ENCODE data around the gene EXPH5.
"Not testable (repeated sequence)": the region's sequence is repeated elsewhere in the genome, so short reads cannot be mapped to it uniquely, and the experiment has no call there.

The EXPH5 gene

GRCh38 chr11:108593214-108593922 lies at the start of gene EXPH5:
Gene EXPH5, minus strand, starts transcription at chr11:108593768. Its CDS starts 232 bp downstream, at chr11:108593536.
- no peak within 1 kb of the TSS for H3K27ac ChIP-seq (ENCODE audit: low read depth, low read length)
- no peaks in the 10 kb centered on the region for H3K9me3 ChIP-seq (ENCODE audit: low read length)
- peak within 1 kb of the TSS; percentile 43 to 83 for H3K4me3 ChIP-seq (ENCODE audit: low read depth in 1 of 2, low read length in 2 of 2)
- peaks cover 0 to 9% of the 10 kb centered on the region in 2 donors for H3K27me3 ChIP-seq (ENCODE audit: control insufficient read depth in 1 of 2, insufficient read depth in 2 of 2, low read length in 2 of 2)
- H3K9ac ChIP-seq (ENCODE audit: low read length), result peak within 1 kb of the TSS; percentile 37
- no peaks in the 10 kb centered on the region for H3K36me3 ChIP-seq (ENCODE audit: insufficient read depth, low read length)
- H3K4me1 ChIP-seq (ENCODE audit: insufficient read depth, low read length), result no peaks in the 10 kb centered on the region

- not testable (repeated sequence) for H3K27me3 ChIP-seq (ENCODE audit: control insufficient read depth in 1 of 2, insufficient read depth in 2 of 2, low read length in 2 of 2); H3K9me3 ChIP-seq (ENCODE audit: low read length); H3K4me1 ChIP-seq (ENCODE audit: insufficient read depth, low read length); H3K36me3 ChIP-seq (ENCODE audit: insufficient read depth, low read length); H3K9ac ChIP-seq (ENCODE audit: low read length); H3K4me3 ChIP-seq (ENCODE audit: low read depth in 1 of 2, low read length in 2 of 2); H3K27ac ChIP-seq (ENCODE audit: low read depth, low read length)
Measured at GRCh38 chr11:108641752-108642151, 48.2 kb upstream of the EXPH5 start.

GRCh38 chr11:108639146-108639545 lies 45.6 kb upstream of the EXPH5 start:
- Histone ChIP-seq H3K4me1 (ENCODE audit: insufficient read depth, low read length) (no peaks in the 10 kb centered on the region), H3K36me3 (ENCODE audit: insufficient read depth, low read length) (no peaks in the 10 kb centered on the region), H3K27ac (ENCODE audit: low read depth, low read length) (no peak overlapping the region), H3K4me3 (ENCODE audit: low read depth in 1 of 2, low read length in 2 of 2) (no peak overlapping the region), H3K27me3 (ENCODE audit: control insufficient read depth in 1 of 2, insufficient read depth in 2 of 2, low read length in 2 of 2) (no peaks in the 10 kb centered on the region), H3K9ac (ENCODE audit: low read length) (no peak overlapping the region), H3K9me3 (ENCODE audit: low read length) (no peaks in the 10 kb centered on the region)

- no peak overlapping the region for H3K27ac ChIP-seq (ENCODE audit: low read depth, low read length)
- no peaks in the 10 kb centered on the region for H3K4me1 ChIP-seq (ENCODE audit: insufficient read depth, low read length)
Measured at GRCh38 chr11:108636222-108636621, 42.7 kb upstream of the EXPH5 start.

GRCh38 chr11:108635106-108635505 lies 41.5 kb upstream of the EXPH5 start:
- no peaks in the 10 kb centered on the region for H3K9me3 ChIP-seq (ENCODE audit: low read length)
- no peak overlapping the region for H3K4me3 ChIP-seq (ENCODE audit: low read depth in 1 of 2, low read length in 2 of 2)
- no peaks in the 10 kb centered on the region for H3K4me1 ChIP-seq (ENCODE audit: insufficient read depth, low read length)
- H3K27ac ChIP-seq (ENCODE audit: low read depth, low read length), result no peak overlapping the region
- H3K36me3 ChIP-seq (ENCODE audit: insufficient read depth, low read length), result no peaks in the 10 kb centered on the region
- no peaks in the 10 kb centered on the region for H3K27me3 ChIP-seq (ENCODE audit: control insufficient read depth in 1 of 2, insufficient read depth in 2 of 2, low read length in 2 of 2)
- H3K9ac ChIP-seq (ENCODE audit: low read length), result no peak overlapping the region

More at GRCh38 chr11:108636222-108636621, 42.7 kb upstream of the EXPH5 start:
- Histone ChIP-seq H3K27me3 (ENCODE audit: control insufficient read depth in 1 of 2, insufficient read depth in 2 of 2, low read length in 2 of 2) (no peaks in the 10 kb centered on the region), H3K9ac (ENCODE audit: low read length) (no peak overlapping the region), H3K36me3 (ENCODE audit: insufficient read depth, low read length) (no peaks in the 10 kb centered on the region), H3K9me3 (ENCODE audit: low read length) (no peaks in the 10 kb centered on the region), H3K4me3 (ENCODE audit: low read depth in 1 of 2, low read length in 2 of 2) (no peak overlapping the region)

- Histone ChIP-seq H3K9me3 (ENCODE audit: low read length) (no peaks in the 10 kb centered on the region), H3K9ac (ENCODE audit: low read length) (no peak overlapping the region), H3K36me3 (ENCODE audit: insufficient read depth, low read length) (no peaks in the 10 kb centered on the region), H3K27me3 (ENCODE audit: control insufficient read depth in 1 of 2, insufficient read depth in 2 of 2, low read length in 2 of 2) (no peaks in the 10 kb centered on the region), H3K4me3 (ENCODE audit: low read depth in 1 of 2, low read length in 2 of 2) (no peak overlapping the region), H3K4me1 (ENCODE audit: insufficient read depth, low read length) (no peaks in the 10 kb centered on the region), H3K27ac (ENCODE audit: low read depth, low read length) (no peak overlapping the region)
Measured at GRCh38 chr11:108632041-108632704, 38.6 kb upstream of the EXPH5 start.

GRCh38 chr11:108629274-108629673 lies 35.7 kb upstream of the EXPH5 start:
- no peaks in the 10 kb centered on the region for H3K36me3 ChIP-seq (ENCODE audit: insufficient read depth, low read length)
- H3K4me3 ChIP-seq (ENCODE audit: low read depth in 1 of 2, low read length in 2 of 2), result no peak overlapping the region
- no peaks in the 10 kb centered on the region for H3K27me3 ChIP-seq (ENCODE audit: control insufficient read depth in 1 of 2, insufficient read depth in 2 of 2, low read length in 2 of 2)
- no peaks in the 10 kb centered on the region for H3K4me1 ChIP-seq (ENCODE audit: insufficient read depth, low read length)
- no peaks in the 10 kb centered on the region for H3K9me3 ChIP-seq (ENCODE audit: low read length)
- no peak overlapping the region for H3K27ac ChIP-seq (ENCODE audit: low read depth, low read length)
- no peak overlapping the region for H3K9ac ChIP-seq (ENCODE audit: low read length)

GRCh38 chr11:108628812-108629211 lies 35.2 kb upstream of the EXPH5 start:
- Histone ChIP-seq H3K27ac (ENCODE audit: low read depth, low read length) (no peak overlapping the region), H3K36me3 (ENCODE audit: insufficient read depth, low read length) (no peaks in the 10 kb centered on the region), H3K4me3 (ENCODE audit: low read depth in 1 of 2, low read length in 2 of 2) (no peak overlapping the region), H3K4me1 (ENCODE audit: insufficient read depth, low read length) (no peaks in the 10 kb centered on the region), H3K27me3 (ENCODE audit: control insufficient read depth in 1 of 2, insufficient read depth in 2 of 2, low read length in 2 of 2) (no peaks in the 10 kb centered on the region), H3K9ac (ENCODE audit: low read length) (no peak overlapping the region), H3K9me3 (ENCODE audit: low read length) (no peaks in the 10 kb centered on the region)

GRCh38 chr11:108628326-108628725 lies 34.8 kb upstream of the EXPH5 start:
- Histone ChIP-seq H3K4me3 (ENCODE audit: low read depth in 1 of 2, low read length in 2 of 2) (no peak overlapping the region), H3K9ac (ENCODE audit: low read length) (no peak overlapping the region), H3K36me3 (ENCODE audit: insufficient read depth, low read length) (no peaks in the 10 kb centered on the region), H3K9me3 (ENCODE audit: low read length) (no peaks in the 10 kb centered on the region), H3K27me3 (ENCODE audit: control insufficient read depth in 1 of 2, insufficient read depth in 2 of 2, low read length in 2 of 2) (no peaks in the 10 kb centered on the region), H3K27ac (ENCODE audit: low read depth, low read length) (no peak overlapping the region), H3K4me1 (ENCODE audit: insufficient read depth, low read length) (no peaks in the 10 kb centered on the region)

- H3K4me3 ChIP-seq (ENCODE audit: low read depth in 1 of 2, low read length in 2 of 2), result no peak overlapping the region
- no peaks in the 10 kb centered on the region for H3K4me1 ChIP-seq (ENCODE audit: insufficient read depth, low read length)
- H3K9ac ChIP-seq (ENCODE audit: low read length), result no peak overlapping the region
- H3K9me3 ChIP-seq (ENCODE audit: low read length), result no peaks in the 10 kb centered on the region
- H3K27ac ChIP-seq (ENCODE audit: low read depth, low read length), result no peak overlapping the region
- no peaks in the 10 kb centered on the region for H3K36me3 ChIP-seq (ENCODE audit: insufficient read depth, low read length)
- no peaks in the 10 kb centered on the region for H3K27me3 ChIP-seq (ENCODE audit: control insufficient read depth in 1 of 2, insufficient read depth in 2 of 2, low read length in 2 of 2)
Measured at GRCh38 chr11:108624196-108624925, 30.8 kb upstream of the EXPH5 start.

- no peak overlapping the region for H3K4me3 ChIP-seq (ENCODE audit: low read depth in 1 of 2, low read length in 2 of 2)
- H3K27ac ChIP-seq (ENCODE audit: low read depth, low read length), result no peak overlapping the region
- H3K36me3 ChIP-seq (ENCODE audit: insufficient read depth, low read length), result no peaks in the 10 kb centered on the region
- no peaks in the 10 kb centered on the region for H3K4me1 ChIP-seq (ENCODE audit: insufficient read depth, low read length)
- no peaks in the 10 kb centered on the region for H3K27me3 ChIP-seq (ENCODE audit: control insufficient read depth in 1 of 2, insufficient read depth in 2 of 2, low read length in 2 of 2)
- no peaks in the 10 kb centered on the region for H3K9me3 ChIP-seq (ENCODE audit: low read length)
- no peak overlapping the region for H3K9ac ChIP-seq (ENCODE audit: low read length)
Measured at GRCh38 chr11:108622341-108622740, 28.8 kb upstream of the EXPH5 start.

Measured in muscle layer of colon (tissue), 2 donors.